Mononuclear cell (primary cell): Measurements from ENCODE around the gene TTC39B. TPM values are rescaled to one million over a fixed set of nuclear protein-coding genes. Genes with fewer than 3 reads are reported as not detected.

Experiments used
- H3K27me3 ChIP-seq: 2 replicates; pipeline ENCODE4 v1.6.0; 2011; ENCODE audit warnings: low read length, control low read depth; ENCODE audit not compliant: insufficient read depth
- H3K4me1 ChIP-seq: 2 replicates; pipeline ENCODE4 v1.5.1; 2011; ENCODE audit warnings: mild to moderate bottlenecking, low read length, control low read depth; ENCODE audit not compliant: insufficient read depth
- H3K4me3 ChIP-seq: 2 replicates; pipeline ENCODE4 v1.5.1; 2011; ENCODE audit warnings: mild to moderate bottlenecking, low read length, moderate library complexity
- H3K9me3 ChIP-seq: 2 replicates; pipeline ENCODE4 v1.5.1; 2011; ENCODE audit warnings: low read depth, mild to moderate bottlenecking, control low read depth, low read length
- total RNA-seq: library from RNA; depleted of rRNA; stranded (reverse); fragments of >200 nt; gene quantifications from one replicate; pipeline ENCODE4 v1.2.3, GENCODE V29; 2012

TTC39B gene
- total RNA-seq, 1 donor = 21.0 TPM

DNA sequence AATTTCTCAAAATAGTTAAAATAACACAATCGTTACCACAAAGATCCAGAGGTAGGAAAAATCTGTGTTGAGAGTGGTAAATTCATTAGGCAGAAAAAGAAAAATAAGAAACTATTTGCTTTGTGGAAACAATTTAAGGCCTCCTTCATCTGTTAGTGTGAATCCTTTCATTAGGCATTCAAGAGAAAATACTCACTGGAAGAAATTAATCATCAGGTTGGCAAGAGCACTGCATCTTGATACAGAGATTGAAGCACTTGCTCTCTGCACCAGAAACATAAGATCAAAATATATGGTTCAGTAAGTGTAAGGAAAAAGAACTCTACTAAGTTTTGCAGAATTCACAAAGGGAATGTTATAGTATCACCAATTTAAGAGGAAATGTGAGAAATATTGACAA, 44.4 kb downstream of the TTC39B start:
- no peak overlapping the region for H3K4me3 ChIP-seq
- H3K27me3 ChIP-seq = no peaks in the 10 kb centered on the region
- H3K9me3 ChIP-seq = no peaks in the 10 kb centered on the region
- H3K4me1 ChIP-seq = no peaks in the 10 kb centered on the region

DNA sequence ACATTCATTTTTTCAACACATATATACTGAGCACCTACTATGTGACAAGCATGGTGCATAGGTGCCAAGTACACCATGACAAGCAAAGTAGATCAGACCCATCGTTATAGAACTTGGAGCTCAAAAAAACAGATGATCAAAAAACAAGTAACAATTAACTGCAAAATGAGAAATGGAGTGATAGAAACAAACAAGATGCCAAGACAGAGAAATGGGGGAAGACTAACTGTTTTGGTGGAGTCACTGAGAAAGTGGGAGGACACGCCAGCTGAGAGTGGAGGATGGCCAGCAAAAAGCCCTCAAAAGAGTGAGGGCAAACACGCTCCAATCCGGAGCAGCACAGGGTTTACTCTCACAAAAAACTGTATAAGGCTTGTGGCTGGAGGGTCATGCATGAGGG, 50.6 kb downstream of the TTC39B start:
- no peaks in the 10 kb centered on the region for H3K4me1 ChIP-seq
- no peaks in the 10 kb centered on the region for H3K9me3 ChIP-seq
- H3K27me3 ChIP-seq = no peaks in the 10 kb centered on the region
- no peak overlapping the region for H3K4me3 ChIP-seq

DNA sequence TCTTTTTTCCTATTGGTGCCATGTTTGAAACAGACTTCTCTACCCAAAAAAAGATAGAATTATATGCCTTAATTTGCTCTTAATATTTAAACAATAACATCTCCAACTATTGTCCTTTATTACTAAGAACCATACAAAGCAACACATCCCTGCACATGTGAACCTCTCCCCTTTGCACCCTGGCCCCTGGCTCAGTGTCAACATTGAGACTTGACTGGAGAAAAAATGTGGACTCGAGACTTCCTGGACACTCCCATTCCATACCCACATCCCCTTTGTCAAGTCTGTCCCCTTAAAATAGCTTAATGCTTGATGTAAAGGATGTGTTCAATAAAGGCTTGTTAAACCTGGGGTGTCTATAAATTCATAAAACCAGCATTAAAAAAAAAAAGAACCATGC, 53.2 kb downstream of the TTC39B start:
- Histone ChIP-seq H3K27me3 (no peaks in the 10 kb centered on the region), H3K9me3 (no peaks in the 10 kb centered on the region), H3K4me3 (no peak overlapping the region), H3K4me1 (no peaks in the 10 kb centered on the region)

DNA sequence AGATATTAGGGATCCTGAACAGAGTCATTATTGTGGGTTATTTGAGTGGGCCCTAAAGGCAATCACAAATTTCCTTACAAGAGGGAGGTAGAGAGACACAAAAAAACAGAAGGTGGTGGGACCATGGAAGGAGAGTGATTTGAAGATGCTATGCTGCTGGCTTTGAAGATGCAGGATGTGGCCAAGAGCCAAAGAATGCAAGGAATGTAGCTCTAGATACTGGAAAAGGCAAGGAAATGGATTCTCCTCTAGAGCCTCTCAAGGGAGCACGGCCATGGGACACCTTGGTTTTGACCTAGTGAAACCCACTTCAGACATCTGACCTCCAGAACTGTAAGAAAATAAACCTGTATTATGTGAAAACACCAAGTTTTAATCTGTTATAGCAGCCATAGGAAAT, 53.8 kb downstream of the TTC39B start:
- Histone ChIP-seq H3K4me3 (no peak overlapping the region), H3K4me1 (no peaks in the 10 kb centered on the region)

DNA sequence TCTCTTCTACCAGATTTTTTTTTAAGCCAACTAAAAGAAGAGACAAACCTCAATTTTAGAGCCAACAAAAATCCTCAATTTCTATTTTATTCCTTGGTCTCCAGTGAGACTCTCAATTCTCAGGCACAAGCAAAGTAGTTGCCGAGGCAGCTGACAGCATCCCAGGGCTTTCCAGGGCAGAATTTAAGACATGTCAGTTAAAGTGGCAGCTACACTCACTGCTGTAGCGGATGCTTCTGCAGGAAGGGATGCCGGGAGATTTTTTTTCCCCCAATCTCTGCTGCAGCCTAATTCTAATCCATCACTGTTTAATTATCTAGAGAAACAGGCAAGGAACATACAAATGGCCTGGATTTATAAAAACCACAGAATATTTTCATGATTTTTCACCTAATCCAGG, 57.0 kb downstream of the TTC39B start:
- Histone ChIP-seq H3K4me3 (no peak overlapping the region), H3K9me3 (no peaks in the 10 kb centered on the region), H3K27me3 (no peaks in the 10 kb centered on the region), H3K4me1 (no peaks in the 10 kb centered on the region)

More for the DNA sequence above, 53.8 kb downstream of the TTC39B start:
- no peaks in the 10 kb centered on the region for H3K27me3 ChIP-seq
- no peaks in the 10 kb centered on the region for H3K9me3 ChIP-seq

DNA sequence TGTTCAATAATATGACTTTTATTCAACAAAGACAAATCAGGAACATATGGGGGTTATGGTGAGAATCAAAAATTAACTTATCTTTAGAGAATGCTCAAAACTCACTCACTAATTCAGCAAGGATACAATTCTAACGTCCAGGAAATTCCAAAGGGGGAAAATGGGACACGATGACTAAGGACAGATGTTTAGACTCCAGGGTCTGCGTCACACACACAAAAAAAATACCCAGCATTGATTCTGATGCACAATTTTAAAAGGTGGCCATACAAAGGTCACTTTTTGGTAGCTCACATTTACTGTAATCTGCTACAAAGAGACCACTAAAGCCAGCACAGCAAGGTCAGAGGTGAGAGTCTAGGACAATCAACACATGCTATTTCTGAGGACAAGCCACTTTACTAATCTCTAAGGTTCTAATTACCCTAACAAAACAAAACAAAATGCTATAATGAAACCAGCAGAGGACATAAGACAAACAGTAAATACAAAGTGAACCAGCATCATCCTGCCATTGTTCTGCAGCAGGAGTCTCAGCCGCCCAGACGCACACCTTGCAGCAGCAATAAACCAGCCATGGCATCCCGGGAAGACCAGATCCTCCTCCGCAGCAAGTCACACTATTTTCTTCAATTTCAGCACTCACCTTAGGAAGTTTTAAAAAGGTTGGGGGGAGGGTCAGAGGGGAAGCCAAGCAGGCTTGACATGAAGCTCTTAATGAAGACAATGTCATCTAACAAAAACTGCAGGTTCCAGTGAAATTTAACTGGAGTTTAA, 57.8 kb downstream of the TTC39B start:
- Histone ChIP-seq H3K4me3 (no peak overlapping the region), H3K4me1 (no peaks in the 10 kb centered on the region), H3K27me3 (no peaks in the 10 kb centered on the region), H3K9me3 (no peaks in the 10 kb centered on the region)

DNA sequence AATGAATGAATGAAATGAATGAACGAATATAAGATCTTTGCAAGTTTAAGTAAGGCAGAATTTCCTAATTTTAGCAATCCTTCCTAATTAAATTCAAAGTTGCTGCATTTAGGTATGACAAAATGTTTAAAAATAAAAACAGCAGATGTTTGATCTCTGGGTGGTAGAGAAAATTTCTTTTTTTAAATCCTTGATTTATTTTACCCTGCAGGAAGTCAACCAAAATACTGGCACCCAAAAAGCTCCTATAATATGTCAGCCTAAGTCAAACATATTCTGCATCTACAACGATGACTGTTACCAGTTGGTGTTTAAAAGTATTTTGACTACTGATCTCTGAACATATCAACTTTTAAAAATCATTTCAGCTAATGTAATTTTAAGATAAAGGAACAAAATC, 58.4 kb downstream of the TTC39B start:
- H3K9me3 ChIP-seq = no peaks in the 10 kb centered on the region
- H3K4me3 ChIP-seq = no peak overlapping the region
- H3K4me1 ChIP-seq = no peaks in the 10 kb centered on the region

DNA sequence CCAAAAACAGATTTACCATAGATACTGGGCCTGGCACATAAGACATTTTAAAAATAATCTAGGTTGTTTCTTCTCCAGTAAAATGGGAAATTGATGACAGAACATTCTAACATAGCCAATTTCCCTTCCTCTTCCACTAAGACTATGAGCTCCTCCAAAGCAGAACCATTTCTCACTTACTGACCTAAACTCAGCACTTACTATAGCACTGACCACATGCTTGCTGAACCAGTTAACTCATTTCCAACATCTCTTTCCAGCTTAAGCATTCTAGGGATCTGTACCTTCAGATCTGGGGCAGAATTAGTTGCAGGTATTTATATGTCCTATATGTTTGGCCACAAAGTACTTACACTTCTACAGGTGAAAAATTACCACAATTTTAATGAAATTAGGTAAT, 58.9 kb downstream of the TTC39B start:
- no peaks in the 10 kb centered on the region for H3K27me3 ChIP-seq
- H3K4me3 ChIP-seq = no peak overlapping the region
- H3K9me3 ChIP-seq = no peaks in the 10 kb centered on the region
- H3K4me1 ChIP-seq = no peaks in the 10 kb centered on the region

More for the DNA sequence above, 58.4 kb downstream of the TTC39B start:
- no peaks in the 10 kb centered on the region for H3K27me3 ChIP-seq

DNA sequence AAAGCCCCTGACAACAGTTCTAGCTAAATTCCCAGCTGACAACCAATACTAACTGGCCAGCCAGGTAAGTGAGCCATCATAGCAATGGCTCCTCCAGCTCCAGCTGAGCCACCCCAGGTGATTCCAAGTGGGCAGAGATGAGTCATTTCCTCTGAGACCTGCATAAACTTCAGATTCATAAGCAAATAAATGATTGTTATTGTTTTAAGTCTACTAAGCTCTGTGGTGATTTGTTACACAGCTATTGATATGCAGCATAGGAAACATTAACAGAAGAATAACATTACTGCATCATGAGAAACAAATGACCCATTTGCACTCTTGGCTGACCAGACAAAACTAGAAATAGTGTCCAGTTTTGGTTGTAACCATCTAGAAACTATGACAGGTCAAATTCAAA, 60.3 kb downstream of the TTC39B start:
- H3K4me1 ChIP-seq = no peaks in the 10 kb centered on the region
- H3K9me3 ChIP-seq = no peaks in the 10 kb centered on the region
- no peaks in the 10 kb centered on the region for H3K27me3 ChIP-seq
- no peak overlapping the region for H3K4me3 ChIP-seq

DNA sequence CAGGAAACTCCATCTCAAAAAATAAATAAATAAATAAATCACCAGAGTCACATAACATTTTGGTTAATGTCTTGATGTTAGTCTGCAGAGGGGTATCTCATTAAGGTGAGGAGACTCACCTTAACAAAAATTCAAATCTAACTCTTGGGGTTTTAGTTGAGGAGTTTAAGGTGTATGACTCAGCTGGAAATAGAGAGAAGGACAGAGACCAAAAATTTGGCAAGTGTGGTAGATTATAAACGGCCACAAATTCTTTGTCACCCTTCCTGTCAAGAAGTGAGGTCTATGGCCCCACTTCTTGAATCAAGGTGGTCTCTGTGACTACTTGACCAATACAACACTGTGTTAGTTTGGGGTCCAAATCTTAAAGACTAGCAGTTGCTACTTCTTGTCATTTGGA, 60.8 kb downstream of the TTC39B start:
- no peaks in the 10 kb centered on the region for H3K9me3 ChIP-seq
- no peaks in the 10 kb centered on the region for H3K4me1 ChIP-seq
- no peak overlapping the region for H3K4me3 ChIP-seq
- no peaks in the 10 kb centered on the region for H3K27me3 ChIP-seq

DNA sequence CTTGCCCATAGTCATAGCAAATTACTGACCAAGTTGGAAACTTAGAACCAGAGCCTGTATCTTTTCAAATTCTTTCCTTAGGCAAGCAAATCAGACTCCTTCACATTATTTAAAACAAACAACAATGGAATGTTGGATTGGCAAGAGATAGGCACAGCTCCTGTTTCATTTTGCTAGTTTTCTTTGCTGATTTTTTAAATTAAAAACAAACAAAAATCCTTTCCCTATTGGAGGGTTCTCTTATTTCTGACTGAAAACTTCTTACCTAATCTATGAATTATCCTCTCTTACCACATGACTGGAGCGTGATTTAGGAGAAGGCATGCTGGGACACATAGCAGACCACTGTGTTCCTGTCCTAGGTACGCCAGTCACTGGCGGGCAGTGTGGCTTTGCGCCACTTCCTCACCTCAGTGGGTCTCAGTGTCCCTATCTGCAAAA, 63.0 kb downstream of the TTC39B start:
- H3K4me3 ChIP-seq = no peak overlapping the region
- H3K27me3 ChIP-seq = no peaks in the 10 kb centered on the region
- H3K4me1 ChIP-seq = no peaks in the 10 kb centered on the region

DNA sequence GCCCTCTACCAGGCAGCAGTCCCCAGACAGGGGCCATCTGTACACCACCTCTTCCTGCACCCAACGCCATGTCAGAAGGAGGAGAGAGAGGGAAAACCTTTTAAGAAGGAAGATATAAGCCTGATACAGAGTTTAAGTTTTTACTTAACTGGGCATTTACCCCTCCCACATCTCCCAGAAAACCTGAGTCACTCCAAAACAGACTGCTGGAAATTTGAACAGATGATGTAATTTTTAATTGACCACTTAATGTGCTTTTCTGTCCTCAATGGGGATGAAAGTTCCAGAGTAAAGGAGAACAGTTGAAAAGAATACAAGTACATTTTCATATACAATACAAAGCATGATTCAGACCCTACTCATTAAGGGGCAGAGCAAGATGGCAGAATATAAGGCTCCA, 63.9 kb downstream of the TTC39B start:
- Histone ChIP-seq H3K27me3 (no peaks in the 10 kb centered on the region), H3K9me3 (peaks cover 2% of the 10 kb centered on the region), H3K4me1 (no peaks in the 10 kb centered on the region), H3K4me3 (no peak overlapping the region)

More for the DNA sequence above, 63.0 kb downstream of the TTC39B start:
- no peaks in the 10 kb centered on the region for H3K9me3 ChIP-seq

DNA sequence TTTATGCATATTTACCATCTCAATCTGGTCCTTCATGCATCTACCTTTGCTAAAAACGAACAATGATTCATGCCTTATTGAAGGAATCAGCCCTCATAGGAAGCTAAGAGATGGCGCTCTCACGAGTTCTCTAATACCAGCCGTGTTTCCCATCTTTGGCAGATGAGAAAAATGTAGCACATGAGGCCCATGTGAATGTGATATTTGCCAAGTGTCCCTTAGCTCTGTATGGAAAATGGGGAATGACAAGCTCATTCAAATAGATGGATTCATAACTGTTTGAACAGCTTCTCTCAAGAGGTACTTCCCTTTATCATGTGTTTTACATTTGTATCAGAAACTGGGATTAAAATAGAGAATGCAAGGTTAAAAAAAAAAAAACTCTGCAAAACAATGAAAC, 66.1 kb downstream of the TTC39B start:
- no peaks in the 10 kb centered on the region for H3K27me3 ChIP-seq
- peaks cover 16% of the 10 kb centered on the region for H3K9me3 ChIP-seq
- no peak overlapping the region for H3K4me3 ChIP-seq
- no peaks in the 10 kb centered on the region for H3K4me1 ChIP-seq

DNA sequence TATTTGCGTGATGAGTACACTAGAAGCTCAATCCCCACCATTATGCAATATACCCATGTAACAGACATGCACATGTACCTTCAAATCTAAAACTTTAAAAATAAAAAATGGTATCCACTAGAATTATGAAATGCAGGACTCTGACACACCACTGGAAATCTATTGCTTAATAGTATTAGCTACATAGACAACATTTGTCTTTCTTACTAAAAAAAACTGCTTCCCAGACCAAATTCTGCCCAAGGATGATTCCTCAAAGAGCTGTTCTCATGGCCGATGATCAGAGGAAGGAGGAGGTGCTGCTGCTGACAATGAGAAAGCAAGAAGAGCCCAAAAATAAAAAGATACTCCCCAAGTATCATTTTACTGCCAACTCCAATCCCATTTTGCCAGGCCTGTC, 67.2 kb downstream of the TTC39B start:
- Histone ChIP-seq H3K4me1 (no peaks in the 10 kb centered on the region), H3K4me3 (no peak overlapping the region), H3K27me3 (no peaks in the 10 kb centered on the region), H3K9me3 (peaks cover 25% of the 10 kb centered on the region)

DNA sequence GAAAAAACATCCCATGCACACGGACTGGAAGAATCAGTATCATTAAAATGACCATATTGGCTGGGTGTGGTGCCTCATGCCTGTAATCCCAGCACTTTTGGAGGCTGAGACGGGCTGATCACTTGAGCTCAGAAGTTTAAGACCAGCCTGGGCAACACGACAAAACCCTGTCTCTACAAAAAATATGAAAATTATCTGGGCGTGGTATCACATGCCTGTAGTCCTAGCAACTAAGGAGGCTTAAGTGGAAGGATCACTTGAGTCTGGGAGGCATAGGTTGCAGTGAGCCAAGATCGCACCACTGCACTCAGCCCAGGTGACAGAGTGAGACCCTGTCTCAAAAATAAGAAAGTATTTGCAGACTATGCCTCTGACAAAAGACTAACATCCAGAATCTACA, 68.4 kb downstream of the TTC39B start:
- H3K9me3 ChIP-seq = peaks cover 25% of the 10 kb centered on the region
- no peaks in the 10 kb centered on the region for H3K27me3 ChIP-seq
- no peak overlapping the region for H3K4me3 ChIP-seq
- H3K4me1 ChIP-seq = no peaks in the 10 kb centered on the region

DNA sequence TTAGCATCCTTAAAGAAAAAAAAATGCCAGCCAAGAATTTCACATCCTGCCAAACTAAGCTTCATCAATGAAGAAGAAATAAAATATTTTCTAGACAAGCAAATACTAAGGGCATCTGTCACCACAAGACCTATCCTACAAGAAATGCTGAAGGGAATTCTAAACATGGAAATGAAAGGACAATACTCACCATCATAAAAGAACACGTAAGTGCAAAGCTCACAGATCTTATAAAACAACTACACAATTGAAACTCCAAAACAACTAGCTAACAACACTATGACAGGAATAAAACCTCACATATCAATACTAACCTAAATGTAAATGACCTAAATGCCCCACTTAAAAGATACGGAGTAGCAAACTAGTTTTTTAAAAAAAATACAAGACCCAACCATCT, 71.4 kb downstream of the TTC39B start:
- no peak overlapping the region for H3K4me3 ChIP-seq
- peaks cover 25% of the 10 kb centered on the region for H3K9me3 ChIP-seq
- no peaks in the 10 kb centered on the region for H3K4me1 ChIP-seq
- H3K27me3 ChIP-seq = no peaks in the 10 kb centered on the region
